H1 (cell line): ENCODE data around the gene MAML1. TPM values are rescaled to one million over a fixed set of nuclear protein-coding genes. Genes with fewer than 3 reads are reported as not detected.
A peak's percentile ranks its signal among the peaks of the same experiment; 100 is the strongest.

Experiments
- CTCF ChIA-PET: fragments of 300-600 bp; sonication (Branson Sonifier 250); formaldehyde crosslinking; loops from one replicate; lab custom pipeline; 2021; ENCODE audit not compliant: partially characterized antibody; lab: Charles Lee
- POLR2A ChIA-PET: fragments of 300-600 bp; sonication (Branson Sonifier 250); formaldehyde crosslinking; loops from one replicate; lab custom pipeline; 2021; ENCODE audit warnings: inconsistent platforms; ENCODE audit not compliant: partially characterized antibody; lab: Charles Lee
- DNase-seq, 2 experiments: peaks; one replicate each; pipeline versions ENCODE4 v3.0.0 to v3.0.0-alpha.2; 2010 to 2022; ENCODE audit warnings: low spot score in 2 of 2, low read depth in 1 of 2, mixed read lengths in 1 of 2
- FAIRE-seq: peaks from 2 replicates; lab custom pipeline; 2011; peaks lifted over from hg19 to GRCh38; lab: Jason Lieb, UNC
- H2AFZ ChIP-seq: 2 replicates; pipeline ENCODE4 v1.8.1; 2012; ENCODE audit warnings: low read length, inconsistent platforms
- H2AK5ac ChIP-seq: 2 replicates; pipeline ENCODE4 v1.6.1; 2013; ENCODE audit warnings: low read depth, low read length
- H2BK120ac ChIP-seq: replicated peaks from 2 replicates; pipeline ENCODE3; 2013; ENCODE audit warnings: low read depth, low read length, inconsistent platforms
- H2BK12ac ChIP-seq: 2 replicates; pipeline ENCODE4 v1.6.1; 2013; ENCODE audit warnings: low read depth, low read length
- H2BK15ac ChIP-seq: 2 replicates; pipeline ENCODE4 v1.6.1; 2013; ENCODE audit warnings: low read length
- H2BK20ac ChIP-seq: 2 replicates; pipeline ENCODE4 v1.6.1; 2013; ENCODE audit warnings: low read length
- H2BK5ac ChIP-seq: 2 replicates; pipeline ENCODE4 v1.6.1; 2013; ENCODE audit warnings: low read depth, low read length
- H3K14ac ChIP-seq: 2 replicates; pipeline ENCODE4 v1.6.1; 2013; ENCODE audit warnings: inconsistent platforms; ENCODE audit not compliant: insufficient read length
- H3K18ac ChIP-seq: 2 replicates; pipeline ENCODE4 v1.6.1; 2013; ENCODE audit warnings: low read length; ENCODE audit errors: extremely low read depth
- H3K23ac ChIP-seq: 2 replicates; pipeline ENCODE4 v1.6.1; 2013; ENCODE audit warnings: inconsistent platforms; ENCODE audit not compliant: insufficient read length
- H3K23me2 ChIP-seq: 2 replicates; pipeline ENCODE4 v1.6.1; 2013; ENCODE audit warnings: low read depth, low read length
- H3K27ac ChIP-seq: 2 replicates; pipeline ENCODE4 v1.6.1; 2011; ENCODE audit warnings: low read depth, low read length, inconsistent platforms
- H3K27me3 ChIP-seq, 4 experiments: replicated peaks in 1 of 4; 1 replicate in 1 of 4; 2 replicates in 3 of 4; pipeline versions ENCODE4 v1.6.1 to v1.8.1; 2011 to 2013; ENCODE audit warnings: low read length in 3 of 4, mild to moderate bottlenecking in 3 of 4, inconsistent platforms in 2 of 4, mixed read lengths in 2 of 4, moderate library complexity in 1 of 4; ENCODE audit not compliant: control insufficient read depth in 3 of 4, insufficient read depth in 3 of 4; ENCODE audit errors: extremely low read depth in 1 of 4
- H3K36me3 ChIP-seq, 4 experiments: 2 replicates each; pipeline versions ENCODE4 v1.6.1 to v1.8.1; 2011 to 2013; ENCODE audit warnings: mild to moderate bottlenecking in 4 of 4, low read length in 3 of 4, moderate library complexity in 2 of 4, control low read depth in 1 of 4, inconsistent platforms in 1 of 4; ENCODE audit not compliant: insufficient read depth in 4 of 4, control insufficient read depth in 2 of 4
- H3K4ac ChIP-seq: replicated peaks from 2 replicates; pipeline ENCODE3; 2013; ENCODE audit warnings: low read length, low read depth, mixed read lengths, inconsistent platforms; ENCODE audit not compliant: insufficient read length
- H3K4me1 ChIP-seq, 4 experiments: replicated peaks in 1 of 4; 1 replicate in 1 of 4; 2 replicates in 3 of 4; pipeline versions ENCODE4 v1.6.1 to v1.8.1; 2011 to 2013; ENCODE audit warnings: low read length in 3 of 4, inconsistent platforms in 2 of 4, mixed read lengths in 1 of 4; ENCODE audit not compliant: insufficient read depth in 4 of 4, control insufficient read depth in 3 of 4
- H3K4me2 ChIP-seq, 2 experiments: 2 replicates each; pipeline versions ENCODE4 v1.6.1 to v1.8.1; 2011 to 2013; ENCODE audit warnings: low read depth in 2 of 2, low read length in 2 of 2, control low read depth in 1 of 2, inconsistent platforms in 1 of 2, mild to moderate bottlenecking in 1 of 2; ENCODE audit not compliant: insufficient read depth in 1 of 2
- H3K4me3 ChIP-seq, 4 experiments: fragments of 200-600, 300-600 bp in 1 of 4; sonication (generic), shearing (Covaris generic), sonication (Bioruptor Twin) in 1 of 4; 2 replicates each; pipeline versions ENCODE4 v1.5.1 to v1.8.1; 2011 to 2016; ENCODE audit warnings: low read length in 4 of 4, low read depth in 3 of 4, control low read depth in 2 of 4, inconsistent platforms in 2 of 4, mild to moderate bottlenecking in 2 of 4, mixed read lengths in 1 of 4, moderate library complexity in 1 of 4; ENCODE audit not compliant: insufficient read depth in 2 of 4; ENCODE audit errors: extremely low read depth in 1 of 4
- H3K56ac ChIP-seq: replicated peaks from 2 replicates; pipeline ENCODE3; 2013; ENCODE audit warnings: low read depth, mild to moderate bottlenecking, mixed read lengths, low read length, inconsistent platforms; ENCODE audit not compliant: insufficient read length
- H3K79me1 ChIP-seq: 2 replicates; pipeline ENCODE4 v1.6.1; 2013; ENCODE audit warnings: low read depth, low read length, control low read depth
- H3K79me2 ChIP-seq, 2 experiments: 2 replicates each; pipeline versions ENCODE4 v1.6.1 to v1.8.1; 2012 to 2013; ENCODE audit warnings: low read length in 2 of 2, mild to moderate bottlenecking in 2 of 2, inconsistent platforms in 1 of 2; ENCODE audit not compliant: insufficient read depth in 2 of 2, control insufficient read depth in 1 of 2
- H3K9ac ChIP-seq, 4 experiments: replicated peaks in 1 of 4; 1 replicate in 1 of 4; 2 replicates in 3 of 4; pipeline versions ENCODE4 v1.6.1 to v1.8.1; 2011 to 2013; ENCODE audit warnings: low read depth in 3 of 4, low read length in 3 of 4, control low read depth in 2 of 4, mild to moderate bottlenecking in 2 of 4, moderate library complexity in 2 of 4, inconsistent platforms in 1 of 4; ENCODE audit errors: extremely low read depth in 1 of 4
- H3K9me3 ChIP-seq, 2 experiments: 2 replicates each; pipeline versions ENCODE4 v1.6.1 to v1.8.1; 2012 to 2013; ENCODE audit warnings: mild to moderate bottlenecking in 2 of 2, moderate library complexity in 2 of 2, control low read depth in 1 of 2, inconsistent platforms in 1 of 2, low read depth in 1 of 2, low read length in 1 of 2, mixed read lengths in 1 of 2; ENCODE audit not compliant: insufficient read depth in 2 of 2
- H4K20me1 ChIP-seq, 2 experiments: replicated peaks in 1 of 2; 2 replicates each; pipeline versions ENCODE3 to v1.8.1; 2011 to 2013; ENCODE audit warnings: inconsistent platforms in 2 of 2, low read length in 2 of 2, mild to moderate bottlenecking in 1 of 2; ENCODE audit not compliant: insufficient read depth in 2 of 2, control insufficient read depth in 1 of 2
- H4K5ac ChIP-seq: 2 replicates; pipeline ENCODE4 v1.6.1; 2013; ENCODE audit warnings: low read length, low read depth, mixed read lengths, inconsistent platforms; ENCODE audit not compliant: insufficient read length
- H4K8ac ChIP-seq: 2 replicates; pipeline ENCODE4 v1.8.0; 2013; ENCODE audit warnings: mild to moderate bottlenecking, moderate library complexity, low read length, inconsistent platforms; ENCODE audit not compliant: insufficient read depth; ENCODE audit errors: extremely low read depth
- H4K91ac ChIP-seq: replicated peaks from 2 replicates; pipeline ENCODE3; 2013; ENCODE audit warnings: low read length, mixed read lengths, inconsistent platforms; ENCODE audit not compliant: insufficient read length
- EZH2 ChIP-seq: fragments of 200-600 bp; sonication (generic); IDR thresholded peaks from 2 replicates; pipeline ENCODE4 v1.7.1; 2012; ENCODE audit warnings: low read depth, mild to moderate bottlenecking, moderate library complexity, low read length, inconsistent platforms; ENCODE audit not compliant: severe bottlenecking
- JUN ChIP-seq: IDR thresholded peaks from 2 replicates; pipeline ENCODE4 v1.6.1; 2011; ENCODE audit warnings: low read depth, mild to moderate bottlenecking, improper control_type of control experiment, low read length
- KDM4A ChIP-seq: IDR thresholded peaks from one replicate; pipeline ENCODE4 v1.7.1; 2012; ENCODE audit warnings: low read depth, mild to moderate bottlenecking, moderate library complexity, low read length, inconsistent platforms; ENCODE audit not compliant: severe bottlenecking
- RBBP5 ChIP-seq: IDR thresholded peaks from 2 replicates; pipeline ENCODE4 v1.7.1; 2012; ENCODE audit warnings: low read depth, mild to moderate bottlenecking, inconsistent platforms, low read length, moderate library complexity, borderline replicate concordance
- RNF2 ChIP-seq: fragments of 200-900, 300-1000 bp; sonication (generic); IDR thresholded peaks from 2 replicates; pipeline ENCODE4 v1.7.1; 2016; ENCODE audit warnings: borderline replicate concordance, low read depth, mild to moderate bottlenecking, antibody characterized with exemption, low read length; ENCODE audit not compliant: poor library complexity, severe bottlenecking; ENCODE audit errors: missing control alignments
- RXRA ChIP-seq: IDR thresholded peaks from 2 replicates; pipeline ENCODE4 v1.6.1; 2011; ENCODE audit warnings: low read depth, mild to moderate bottlenecking, low read length, moderate library complexity; ENCODE audit not compliant: insufficient read depth
- WGBS, 2 experiments: shearing (Covaris generic) in 1 of 2; methylation state at CpG; one replicate each; pipeline versions ENCODE4 v1.1.6 to v1.1.7; 2013 to 2015; ENCODE audit warnings: low lambda C conversion rate in 2 of 2, mixed read lengths in 2 of 2, inconsistent platforms in 1 of 2, low coverage in 1 of 2, missing lambda C conversion rate in 1 of 2; ENCODE audit not compliant: insufficient replicate concordance in 2 of 2, insufficient coverage in 1 of 2, insufficient read length in 1 of 2; ENCODE audit errors: extremely low coverage in 1 of 2, missing lambda C conversion rate in 1 of 2; 5-methylcytosine and 5-hydroxymethylcytosine counted together
- polyA plus RNA-seq, 7 experiments: library from polyadenylated mRNA; depleted of rRNA in 3 of 7; stranded (reverse) in 5 of 7; unstranded in 2 of 7; fragments of >200 nt in 5 of 7; fragments of 200-250 nt in 2 of 7; gene quantifications; 1 replicate in 5 of 7; 2 replicates in 1 of 7; 4 replicates in 1 of 7; pipeline versions ENCODE4 v1.2.1 to v1.2.3, GENCODE V29; 2011 to 2013; ENCODE audit warnings: missing spikeins in 2 of 7, mixed read lengths in 2 of 7
- total RNA-seq: library from RNA; stranded (reverse); fragmentation: NEBNext Ultra II Directional; extraction: Animal tissue kit (Norgen Biotek cat#: 25700); gene quantifications from 2 replicates; pipeline ENCODE4 v1.2.1, GENCODE V29; 2021

The MAML1 gene
- total and polyA plus RNA-seq, 2 of the 8 experiments (the other 6 are each of a cell fraction or from before 2014, with no cell fraction given), result 17.1 to 41.9 TPM

- peak overlapping the region; percentile 36 to 75; a peak in 3 of 4 replicates for H3K4me2 ChIP-seq
- 0 out of 2 replicates have a peak overlapping the region, but pooled peaks have one; percentile 48 for H2BK20ac ChIP-seq
- POLR2A ChIA-PET, result interaction anchor here (0.7 to 16.9 kb wide), 5 partner anchors 10 to 180 kb away, joined by 3 to 207 read pairs (median 4); partner anchors contain the start of genes HNRNPH1, LTC4S and SQSTM1
Measured at GRCh38 chr5:179803651-179804554, 71.3 kb downstream of the MAML1 start.

More at GRCh38 chr5:179803651-179804554, 71.3 kb downstream of the MAML1 start:
- Histone ChIP-seq H3K36me3 (peaks cover 4 to 15% (median 12%) of the 10 kb centered on the region in 4 experiments; a peak in 6 of 8 replicates), H2BK15ac (0 out of 2 replicates have a peak overlapping the region, but pooled peaks have one; percentile 61), H3K4me3 (peak overlapping the region in 2 of 4 experiments; percentile 22 to 23; a peak in 3 of 8 replicates), H3K9ac (0 out of 7 replicates have a peak overlapping the region, but pooled peaks of 1 of the 4 experiments have one; percentile 15), H3K18ac (no peak overlapping the region; the same call in 1 of the 2 replicates), H4K91ac (no peak overlapping the region), H3K56ac (no peak overlapping the region), H2AK5ac (0 out of 2 replicates have a peak overlapping the region, but pooled peaks have one; percentile 53), H3K14ac (no peak overlapping the region), H3K79me2 (peaks cover 0 to 22% of the 10 kb centered on the region in 2 experiments; a peak in 2 of 4 replicates), H2BK12ac (no peak overlapping the region), H2AFZ (no peak overlapping the region), H3K27ac (no peak overlapping the region), H2BK5ac (0 out of 2 replicates have a peak overlapping the region, but pooled peaks have one; percentile 20), H2BK120ac (no peak overlapping the region), H3K27me3 (no peaks in the 10 kb centered on the region), H3K79me1 (peaks cover 11% of the 10 kb centered on the region), H3K9me3 (no peaks in the 10 kb centered on the region), H3K23me2 (peaks cover 10% of the 10 kb centered on the region; the same call in 1 of the 2 replicates), H4K8ac (no peak overlapping the region; the same call in 1 of the 2 replicates), H3K4me1 (peaks cover 0 to 32% (median 30%) of the 10 kb centered on the region in 4 experiments; a peak in 6 of 7 replicates), H3K23ac (no peak overlapping the region), H4K5ac (no peak overlapping the region), H3K4ac (no peak overlapping the region), H4K20me1 (peaks cover 8 to 26% of the 10 kb centered on the region in 2 experiments)
- CTCF ChIA-PET, result interaction anchor here (0.9 to 3.9 kb wide), 7 partner anchors 10 to 67 kb away, joined by 3 to 23 read pairs (median 4); no protein-coding TSS in a partner anchor
- 78% methylated on average over 18 of the region's 18 CpGs; no CpG with 5 or more reads in 1 of the 2 experiments for WGBS, 2 experiments
- DNase-seq (peak in 1 of 2 experiments; percentile 44), FAIRE-seq (no peak)
- TF ChIP-seq KDM4A (no peak), RBBP5 (no peak), RNF2 (no peak), JUN (no peak), EZH2 (no peak), RXRA (no peak)
